GM11168 (cell line): ENCODE measurements around the gene PERCC1.

ENCODE experiments used
- in situ Hi-C: fragments of 300-500 bp; cut with MboI; formaldehyde crosslinking; loops from one replicate; pipeline ENCODE4 v1.12.0; 2022; ENCODE audit warnings: low sequenced_read_pairs; ENCODE audit not compliant: unreplicated experiment

Gene PERCC1

DNA sequence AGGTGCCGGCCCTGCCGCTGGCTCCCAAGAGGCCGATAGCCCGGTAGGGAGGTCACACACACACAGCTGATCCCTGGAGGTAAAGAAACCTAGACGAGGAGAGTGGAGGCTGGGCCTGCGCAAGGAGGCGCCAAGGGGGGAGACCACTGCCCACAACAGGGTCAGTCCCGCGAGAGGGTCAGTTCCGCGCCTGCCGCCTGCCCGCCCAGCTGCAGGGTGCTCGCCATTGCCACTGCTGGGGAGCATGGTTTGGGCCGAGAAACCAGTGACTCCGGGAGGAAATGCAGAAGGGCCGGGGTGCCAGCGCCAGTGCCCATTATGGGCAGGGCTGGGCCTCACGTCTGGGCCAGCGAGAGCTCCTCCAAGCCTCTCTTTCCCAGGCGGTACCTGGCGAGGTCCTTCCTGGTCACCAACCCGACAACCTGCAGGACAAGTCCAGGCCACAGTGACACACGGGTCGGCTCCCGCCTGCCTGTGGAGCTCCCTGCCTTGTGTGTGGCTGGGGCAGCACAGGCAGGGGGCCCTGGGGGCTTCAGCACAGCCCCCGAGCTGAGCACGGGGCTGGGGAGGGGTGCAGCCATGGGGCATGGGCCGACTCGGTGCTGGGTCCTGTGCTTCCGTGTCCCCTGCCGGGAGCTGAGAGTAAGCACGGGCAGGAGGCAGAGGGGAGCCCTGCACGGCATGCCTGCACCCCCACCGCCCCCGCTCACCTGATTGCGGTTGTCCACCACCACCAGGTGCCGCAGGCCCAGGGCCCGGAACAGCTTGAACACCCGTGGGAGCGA is 15.6 kb downstream of the PERCC1 start:
- in situ Hi-C loops: no loop called here

GRCh38 chr16:1447965-1448364 is 17.1 kb downstream of the PERCC1 start:
- in situ Hi-C loops: no loop called here

DNA sequence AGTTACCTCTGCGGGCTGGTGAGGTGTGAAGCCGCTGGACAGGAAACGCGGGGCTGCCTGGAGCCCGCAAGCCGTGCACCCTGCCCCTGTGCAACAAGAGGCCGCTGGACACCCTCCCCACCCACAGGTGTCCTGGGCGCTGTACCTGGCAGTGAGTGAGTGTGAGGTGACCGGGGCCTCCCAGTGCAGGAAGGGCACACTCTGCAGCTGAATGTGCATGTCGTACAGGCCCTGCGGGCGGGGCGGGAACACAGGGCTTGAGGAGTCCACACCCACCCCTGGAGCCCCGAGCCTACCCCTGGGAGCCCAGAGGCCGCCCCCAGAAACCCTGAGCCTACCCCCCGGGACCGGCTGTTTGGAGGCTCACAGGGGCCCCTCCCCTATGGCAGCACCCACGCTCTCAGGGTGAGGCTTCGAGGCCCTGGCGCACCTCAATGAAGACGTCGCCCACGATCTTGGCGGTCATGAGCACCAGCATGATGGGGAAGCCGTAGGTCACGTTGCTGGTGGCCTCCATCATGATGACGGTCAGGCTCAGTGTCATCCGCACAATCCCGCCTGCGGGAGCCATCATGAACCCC is 17.7 kb downstream of the PERCC1 start:
- in situ Hi-C loops: no loop called here

DNA sequence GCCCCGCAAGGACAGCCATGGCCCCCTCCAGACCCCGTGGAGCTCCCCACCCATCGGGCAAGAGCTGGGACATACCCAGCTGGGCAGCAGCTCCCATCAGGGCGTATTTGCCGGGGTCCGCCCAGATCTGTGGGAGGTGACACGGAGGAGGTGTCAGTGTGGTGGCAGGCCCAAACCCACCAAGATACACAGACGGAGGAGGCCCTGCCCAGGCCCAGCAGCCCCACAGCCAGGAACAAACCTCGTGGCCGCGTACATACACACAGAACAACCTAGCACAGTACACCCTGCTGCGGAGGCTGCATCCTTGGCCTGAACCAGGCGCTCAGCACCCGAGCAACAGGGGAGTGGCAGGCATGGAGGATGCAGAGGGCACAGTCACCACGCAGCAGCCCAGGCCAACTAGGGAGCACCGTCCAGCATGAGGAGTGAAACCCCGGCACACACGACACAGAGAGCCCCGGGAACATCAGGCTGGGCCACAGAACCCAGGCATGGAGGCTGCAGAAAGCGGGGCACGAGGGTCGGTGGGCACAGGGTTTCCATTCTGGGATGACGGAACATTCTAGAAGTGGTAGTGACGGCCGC is 18.4 kb downstream of the PERCC1 start:
- in situ Hi-C loops: no loop called here

DNA sequence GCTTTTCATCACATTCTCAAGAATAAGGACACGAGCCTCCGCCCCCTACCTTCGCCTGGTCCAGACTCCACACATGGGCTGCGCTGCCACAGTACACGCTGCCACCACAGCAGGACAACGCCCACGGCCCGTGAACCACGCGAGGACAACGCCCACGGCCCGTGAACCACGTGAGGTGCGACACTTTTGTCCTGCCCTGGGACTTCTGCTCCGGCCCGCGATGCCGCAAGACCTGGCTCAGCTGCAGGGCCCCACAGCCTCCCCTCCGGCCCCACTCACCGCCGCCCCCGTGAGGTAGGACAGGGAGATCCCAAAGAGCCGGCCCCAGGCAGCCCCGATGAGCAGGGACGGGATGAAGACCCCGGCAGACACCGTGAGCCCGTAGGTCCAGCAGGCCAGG is 19.3 kb downstream of the PERCC1 start:
- in situ Hi-C loops: no loop called here

- in situ Hi-C loops: no loop called here
Measured at GRCh38 chr16:1450841-1451240, 20.0 kb downstream of the PERCC1 start.

DNA sequence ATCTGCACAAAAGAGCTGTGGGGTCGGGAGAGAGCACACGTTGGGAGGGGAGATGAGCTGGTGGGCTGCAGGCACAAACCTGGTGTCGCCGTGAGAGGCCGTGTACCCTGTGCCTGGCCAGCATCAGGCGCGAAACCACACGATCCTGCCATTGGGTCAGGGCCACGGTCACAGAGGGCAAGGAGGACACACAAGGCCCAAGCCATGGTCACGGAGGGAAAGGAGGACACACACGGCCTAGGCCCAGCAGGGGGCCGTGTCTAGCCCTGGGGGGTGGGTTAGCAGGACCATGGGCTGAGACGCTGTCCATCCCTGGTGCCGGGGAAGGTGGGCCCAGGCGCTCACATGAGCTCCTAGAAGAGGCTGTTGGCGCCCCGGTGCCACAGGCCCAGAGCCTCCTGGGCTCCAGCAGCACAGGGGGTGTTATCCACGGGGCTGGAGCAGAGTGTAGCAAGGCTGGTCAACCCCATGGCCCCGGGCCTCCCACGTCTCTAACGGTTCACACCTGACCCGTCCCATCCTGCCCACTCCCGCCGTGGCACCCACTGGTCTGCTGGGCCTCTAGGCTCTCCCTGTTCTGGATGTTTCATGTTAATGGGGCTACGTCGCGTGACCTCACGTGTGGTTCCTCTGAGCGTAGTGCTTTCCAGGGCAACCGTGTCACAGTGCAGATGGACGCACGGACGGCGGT is 21.0 kb downstream of the PERCC1 start:
- in situ Hi-C loops: no loop called here

- in situ Hi-C loops: no loop called here
Measured at GRCh38 chr16:1452530-1452929, 21.7 kb downstream of the PERCC1 start.

GRCh38 chr16:1453316-1453715 is 22.4 kb downstream of the PERCC1 start:
- in situ Hi-C loops: no loop called here

DNA sequence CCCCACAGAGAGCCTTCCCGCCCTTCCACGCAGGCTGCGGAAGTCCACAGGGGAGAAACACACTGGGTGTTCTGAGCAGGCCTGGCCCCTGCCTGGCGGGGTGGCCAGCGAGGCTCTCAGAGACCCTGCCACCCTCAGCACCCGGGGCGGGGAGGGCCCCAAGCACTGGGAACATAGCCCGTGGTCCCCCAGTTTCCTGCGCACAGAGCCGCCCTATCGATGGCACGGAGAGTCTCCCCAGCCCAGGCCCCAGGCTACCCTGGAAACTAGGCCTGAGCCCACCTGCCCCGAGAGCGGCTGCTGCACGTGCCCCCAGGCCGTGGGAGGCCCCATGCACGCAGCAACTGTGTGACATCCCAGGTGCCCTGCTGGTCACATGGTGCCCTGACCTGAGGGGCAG is 23.7 kb downstream of the PERCC1 start:
- in situ Hi-C loops: no loop called here

- in situ Hi-C loops: no loop called here
Measured at GRCh38 chr16:1455190-1456171, 24.6 kb downstream of the PERCC1 start.

DNA sequence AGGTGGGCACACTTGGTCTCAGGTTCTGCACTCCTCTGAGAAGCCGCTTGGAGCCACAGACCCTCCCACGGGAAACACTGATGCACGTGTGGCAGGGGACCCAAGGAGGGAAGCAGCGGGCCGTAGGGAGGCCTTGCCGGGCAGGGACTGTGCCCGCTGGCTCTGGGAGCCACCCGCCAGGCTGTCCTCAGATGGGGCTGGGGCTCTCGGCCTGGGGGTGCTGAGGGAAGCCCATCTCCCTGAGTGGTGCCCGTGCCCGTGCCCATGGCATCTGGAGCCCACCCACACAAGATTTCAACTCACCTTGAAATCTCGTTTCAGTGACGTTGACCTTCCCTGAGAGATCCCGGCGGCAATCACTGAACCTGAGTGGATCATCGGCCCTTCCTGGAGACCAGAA is 26.1 kb downstream of the PERCC1 start:
- in situ Hi-C loops: no loop called here

DNA sequence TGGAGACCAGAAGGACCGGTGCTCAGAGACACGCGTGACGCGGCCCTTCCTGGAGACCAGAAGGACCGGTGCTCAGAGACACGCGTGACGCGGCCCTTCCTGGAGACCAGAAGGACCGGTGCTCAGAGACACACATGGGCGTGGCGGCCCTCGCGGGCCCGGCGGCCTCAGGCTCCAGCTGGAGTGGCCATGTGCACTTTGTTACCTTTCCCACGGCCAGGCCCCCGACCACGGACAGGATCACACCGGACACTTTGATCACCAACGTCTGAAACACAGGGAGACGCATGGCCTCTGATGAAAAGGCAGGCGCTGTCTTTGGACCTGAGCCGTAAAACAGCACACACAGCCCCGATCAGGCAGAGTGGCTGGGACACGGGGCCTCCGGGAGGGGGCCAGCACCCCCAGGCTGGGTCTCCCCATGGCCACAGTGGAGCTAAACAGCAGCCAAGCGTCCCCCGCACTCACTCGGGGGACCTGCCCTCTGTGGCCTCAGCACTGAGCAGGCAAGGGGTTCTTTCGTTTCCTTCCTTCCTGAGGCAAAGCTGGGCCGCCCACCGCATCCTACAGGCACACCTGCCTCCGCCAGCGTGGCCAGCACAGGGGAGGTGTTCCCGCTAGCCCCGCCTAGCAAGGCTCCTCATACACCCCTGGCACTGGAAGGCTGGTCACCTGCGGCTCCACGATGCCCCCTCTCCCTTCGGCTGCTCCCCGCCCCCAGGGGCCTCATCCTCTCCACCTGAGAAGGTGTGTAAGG is 26.8 kb downstream of the PERCC1 start:
- in situ Hi-C loops: no loop called here

GRCh38 chr16:1458336-1458976 is 27.6 kb downstream of the PERCC1 start:
- in situ Hi-C loops: no loop called here

DNA sequence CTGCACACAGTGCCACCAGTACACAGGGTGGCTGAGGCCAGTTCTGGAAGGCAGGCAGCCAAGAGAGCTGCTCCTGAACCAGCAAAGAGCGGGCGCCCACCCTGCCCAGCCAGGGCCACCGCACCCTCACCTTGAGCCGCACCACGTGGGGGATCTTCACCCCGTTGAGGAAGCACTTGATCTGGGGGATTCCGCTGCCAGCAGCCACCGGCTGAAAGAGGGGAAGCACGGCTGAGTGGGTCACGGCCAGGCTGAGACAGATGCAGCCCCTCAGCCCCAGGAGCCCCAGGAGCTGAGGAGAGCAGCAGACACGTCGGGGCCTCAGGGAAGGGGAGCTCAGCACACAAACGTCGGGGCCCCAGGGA is 28.1 kb downstream of the PERCC1 start:
- in situ Hi-C loops: no loop called here

DNA sequence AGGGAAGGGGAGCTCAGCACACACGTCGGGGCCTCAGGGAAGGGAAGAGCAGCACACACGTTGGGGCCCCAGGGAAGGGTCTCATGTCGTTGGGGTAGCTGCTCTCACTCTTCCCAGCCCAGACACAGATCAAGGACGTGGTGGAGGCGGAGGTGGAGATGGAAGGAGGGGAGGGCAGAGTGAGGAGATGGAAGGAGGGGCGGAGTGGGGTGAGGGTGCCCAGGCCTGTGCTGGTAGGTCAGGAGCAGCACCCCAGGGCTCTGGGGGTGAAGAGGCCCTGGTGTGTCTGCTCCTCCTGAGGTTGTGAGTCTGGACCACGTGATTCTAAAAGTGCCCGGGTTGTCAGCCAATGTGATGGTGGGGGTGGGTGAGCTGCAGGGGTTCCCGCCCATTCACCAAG is 29.1 kb downstream of the PERCC1 start:
- in situ Hi-C loops: no loop called here

DNA sequence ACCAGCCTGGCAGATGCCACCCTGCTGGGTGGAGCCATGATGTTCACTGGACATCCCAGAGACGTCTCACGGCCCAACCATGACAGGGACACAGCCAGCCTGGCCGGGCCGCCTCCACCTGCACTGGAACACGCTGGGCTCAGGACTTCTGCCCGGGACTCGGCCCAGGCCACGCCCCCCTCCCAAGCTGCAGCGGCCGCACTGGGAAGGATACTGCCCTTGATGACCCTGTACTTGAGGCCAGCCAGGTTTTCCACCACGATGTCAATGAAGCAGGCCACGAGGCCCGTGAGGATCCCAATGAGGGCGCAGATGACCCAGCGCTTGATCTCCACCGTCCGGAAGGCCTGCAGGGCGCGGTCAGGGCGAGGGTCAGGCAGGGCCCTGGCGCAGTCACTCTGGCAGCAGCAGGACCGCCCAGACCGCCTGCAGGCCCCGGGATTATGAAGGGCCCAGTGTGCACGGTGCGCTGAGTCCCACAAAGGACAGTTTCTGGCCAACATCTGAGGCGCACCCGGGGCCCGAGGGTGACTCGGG is 29.8 kb downstream of the PERCC1 start:
- in situ Hi-C loops: no loop called here

DNA sequence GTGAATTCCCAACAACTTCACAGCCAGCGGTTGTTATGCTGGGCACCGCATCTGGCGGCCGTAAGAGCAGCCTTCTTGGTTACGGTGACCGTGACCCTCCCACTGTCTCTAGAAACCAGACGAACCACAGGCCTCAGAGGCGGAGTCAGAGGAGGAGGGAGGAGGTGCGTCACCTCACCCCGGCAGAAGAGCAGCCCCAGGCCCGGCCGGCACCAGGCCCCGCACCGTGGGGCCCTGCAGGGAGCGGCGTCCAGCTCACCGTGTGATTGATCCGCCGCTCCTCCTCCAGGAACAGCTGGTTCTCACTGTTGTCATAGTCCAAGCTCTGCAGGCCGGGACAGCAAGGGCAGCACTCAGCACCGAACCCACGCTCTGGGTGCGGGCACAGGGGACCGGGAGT is 30.3 kb downstream of the PERCC1 start:
- in situ Hi-C loops: no loop called here
